ENCODE data around the gene ZNF791. TPM values are rescaled to one million over a fixed set of nuclear protein-coding genes. Genes with fewer than 3 reads are reported as not detected.
"Not testable (repeated sequence)": the region's sequence is repeated elsewhere in the genome, so short reads cannot be mapped to it uniquely, and the experiment has no call there.

ZNF791 gene
- polyA plus RNA-seq, 4 donors = 18.3 to 26.1 (median 24.1) TPM

DNA sequence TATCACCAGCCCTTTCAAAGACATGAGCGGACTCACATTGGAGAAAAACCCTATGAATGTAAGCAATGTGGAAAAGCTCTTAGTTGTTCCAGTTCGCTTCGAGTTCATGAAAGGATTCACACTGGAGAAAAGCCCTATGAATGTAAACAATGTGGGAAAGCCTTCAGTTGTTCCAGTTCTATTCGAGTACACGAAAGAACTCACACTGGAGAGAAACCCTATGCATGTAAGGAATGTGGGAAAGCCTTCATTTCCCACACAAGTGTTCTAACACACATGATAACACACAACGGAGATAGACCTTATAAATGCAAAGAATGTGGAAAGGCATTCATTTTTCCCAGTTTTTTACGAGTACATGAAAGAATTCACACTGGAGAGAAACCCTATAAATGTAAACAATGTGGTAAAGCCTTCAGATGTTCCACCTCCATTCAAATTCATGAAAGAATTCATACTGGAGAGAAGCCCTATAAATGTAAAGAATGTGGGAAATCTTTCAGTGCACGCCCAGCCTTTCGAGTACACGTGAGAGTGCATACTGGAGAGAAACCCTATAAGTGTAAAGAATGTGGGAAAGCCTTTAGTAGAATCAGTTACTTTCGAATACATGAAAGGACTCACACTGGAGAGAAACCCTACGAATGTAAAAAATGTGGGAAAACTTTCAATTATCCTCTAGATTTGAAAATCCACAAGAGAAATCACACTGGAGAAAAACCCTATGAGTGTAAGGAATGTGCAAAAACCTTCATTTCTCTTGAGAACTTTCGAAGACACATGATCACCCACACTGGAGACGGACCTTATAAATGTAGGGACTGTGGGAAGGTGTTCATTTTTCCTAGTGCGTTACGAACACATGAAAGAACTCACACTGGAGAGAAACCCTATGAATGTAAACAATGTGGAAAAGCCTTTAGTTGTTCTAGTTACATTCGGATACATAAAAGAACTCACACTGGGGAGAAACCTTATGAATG, 17.6 kb downstream of the ZNF791 start:
- no peak for DNase-seq (ENCODE audit: low read depth in 4 of 4, low spot score in 3 of 4)

DNA sequence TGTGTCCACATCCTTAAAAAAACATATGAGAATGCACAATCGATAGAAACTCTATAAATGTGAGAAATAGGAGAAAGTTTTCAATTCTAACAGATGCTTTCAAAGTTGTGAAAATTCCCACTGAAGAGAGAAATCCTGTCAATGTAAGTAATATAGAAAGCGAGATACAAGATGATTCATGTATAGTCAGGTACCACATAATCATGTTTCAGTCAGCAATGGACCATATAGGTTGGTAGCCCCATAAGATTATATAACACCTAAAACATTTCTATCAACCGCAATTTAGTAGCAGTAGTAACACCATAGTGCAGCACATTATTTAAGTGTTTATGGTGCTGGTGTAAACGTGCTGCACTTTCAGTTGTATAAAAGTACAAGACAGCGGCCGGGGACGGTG, 18.5 kb downstream of the ZNF791 start:
- no peak for DNase-seq (ENCODE audit: low read depth in 4 of 4, low spot score in 3 of 4)

DNA sequence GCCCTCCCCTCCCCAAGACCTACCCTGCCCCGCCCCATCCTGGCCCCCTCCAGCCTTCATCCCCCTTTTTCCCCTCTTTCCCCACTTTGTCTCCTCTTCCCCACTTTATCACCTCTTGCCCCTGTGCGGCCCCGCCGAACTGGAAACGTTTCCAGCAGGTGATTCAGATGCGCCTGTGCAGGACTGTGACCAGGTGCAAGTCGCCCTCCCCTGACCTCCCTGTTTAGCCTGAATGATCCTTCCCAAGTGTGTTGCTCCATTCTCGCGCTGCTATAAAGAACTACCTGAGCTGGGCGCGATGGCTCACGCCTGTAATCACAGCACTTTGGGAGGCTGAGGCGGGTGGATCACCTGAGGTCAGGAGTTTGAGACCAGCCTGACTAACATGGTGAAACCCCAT, 25.9 kb downstream of the ZNF791 start:
- DNase-seq (ENCODE audit: low read depth in 4 of 4, low spot score in 3 of 4) = no peak

DNA sequence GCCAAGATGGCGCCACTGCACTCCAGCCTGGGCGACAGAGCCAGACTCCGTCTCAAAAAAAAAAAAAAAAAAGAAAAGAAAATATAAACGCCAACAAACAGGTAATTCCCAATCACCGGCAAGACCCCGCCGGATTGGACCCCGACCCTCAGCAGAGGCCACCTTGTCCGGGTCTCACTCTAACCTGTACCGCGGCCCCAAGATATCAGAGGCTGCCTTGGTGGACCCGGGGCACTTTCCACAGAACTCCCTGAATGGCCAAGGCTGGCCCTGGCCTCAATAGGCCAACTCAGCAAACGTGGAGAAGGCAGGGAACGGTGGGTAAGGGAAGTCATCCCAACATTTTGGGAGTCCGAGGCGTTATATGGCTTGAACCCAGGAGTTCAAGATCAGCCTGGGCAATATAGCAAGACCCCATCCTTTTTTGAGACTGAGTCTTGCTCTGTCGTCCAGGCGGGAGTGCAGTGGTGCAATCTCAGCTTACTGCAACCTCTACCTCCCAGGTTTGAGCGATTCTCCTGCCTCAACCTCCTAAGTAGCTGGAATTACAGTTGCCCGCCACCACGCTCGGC, 28.0 kb downstream of the ZNF791 start:
- no peak for DNase-seq (ENCODE audit: low read depth in 4 of 4, low spot score in 3 of 4)

DNA sequence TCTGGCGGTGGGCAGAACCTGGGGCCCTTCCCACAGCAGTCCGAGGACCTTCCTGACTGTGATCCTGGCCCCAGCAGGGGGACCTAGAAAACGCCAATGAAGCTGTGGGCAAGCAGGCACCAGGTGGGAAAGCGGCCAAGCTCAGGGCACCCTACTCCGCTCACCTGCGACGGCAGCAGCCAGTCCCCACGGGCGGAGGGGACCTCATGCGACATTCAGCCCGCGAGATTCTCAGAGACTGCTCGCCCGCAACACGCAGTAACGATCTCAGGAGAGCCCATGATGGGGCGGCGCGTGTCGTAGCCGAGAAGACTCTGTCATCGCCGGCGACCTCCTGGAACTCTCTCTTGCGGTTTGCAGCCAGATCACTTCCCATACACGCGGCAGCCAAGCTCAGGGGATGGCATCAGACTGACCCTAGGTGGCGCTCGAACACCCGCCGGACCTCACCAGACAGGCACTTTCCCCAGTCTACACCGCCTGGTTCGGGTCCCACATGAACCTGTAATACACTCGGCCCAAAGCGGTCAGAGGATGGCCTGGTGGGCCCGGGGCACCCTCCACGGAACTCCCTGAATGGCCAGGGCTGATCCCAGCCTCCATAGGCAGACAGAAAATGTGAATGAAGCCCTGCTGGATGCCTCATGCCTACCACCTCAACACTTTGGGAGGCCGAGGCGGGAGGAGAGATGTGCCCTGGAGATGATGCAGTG, 29.3 kb downstream of the ZNF791 start:
- peak; percentile 50 to 65 (median 55) for DNase-seq (ENCODE audit: low read depth in 4 of 4, low spot score in 3 of 4)

DNA sequence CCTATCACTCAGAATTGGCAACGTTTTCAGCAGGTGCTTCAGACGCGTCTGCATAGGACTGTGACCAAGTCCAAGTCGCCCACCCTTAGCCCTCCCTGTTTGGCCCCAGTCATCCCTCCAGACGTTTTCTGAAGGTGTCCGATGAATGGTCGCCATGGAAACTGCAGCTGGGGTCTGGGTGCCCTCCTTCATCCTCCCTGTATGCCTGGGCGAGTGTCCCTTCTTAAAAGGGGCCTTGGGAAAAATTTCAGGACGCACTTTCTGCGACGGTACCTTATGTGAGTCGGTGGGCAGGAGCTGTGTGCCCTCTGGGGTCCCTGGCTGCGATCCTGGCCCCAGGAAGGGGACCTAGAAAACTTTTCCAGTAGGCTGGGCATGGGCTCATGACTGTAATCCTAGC, 30.7 kb downstream of the ZNF791 start:
- DNase-seq (ENCODE audit: low read depth in 4 of 4, low spot score in 3 of 4) = no peak

DNA sequence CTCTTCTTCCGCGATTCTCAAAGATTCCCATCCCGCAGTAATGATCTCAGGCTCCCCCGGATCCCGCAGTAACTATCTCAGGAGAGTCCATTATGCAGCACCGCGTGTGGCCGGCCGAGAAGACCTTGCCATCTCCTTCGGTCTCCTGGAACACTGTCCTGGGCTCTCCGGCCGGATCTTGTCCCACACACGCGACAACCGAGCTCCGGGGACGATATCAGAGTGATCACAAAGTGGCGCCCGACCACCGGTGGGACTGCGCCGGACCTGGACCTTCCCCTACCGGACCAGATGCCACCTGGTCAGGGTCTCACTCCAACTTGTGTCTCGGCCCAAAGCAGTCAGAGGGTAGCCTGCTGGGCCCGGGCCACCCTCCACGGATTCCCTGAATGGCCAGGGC, 31.8 kb downstream of the ZNF791 start:
- no peak for DNase-seq (ENCODE audit: low read depth in 4 of 4, low spot score in 3 of 4)

DNA sequence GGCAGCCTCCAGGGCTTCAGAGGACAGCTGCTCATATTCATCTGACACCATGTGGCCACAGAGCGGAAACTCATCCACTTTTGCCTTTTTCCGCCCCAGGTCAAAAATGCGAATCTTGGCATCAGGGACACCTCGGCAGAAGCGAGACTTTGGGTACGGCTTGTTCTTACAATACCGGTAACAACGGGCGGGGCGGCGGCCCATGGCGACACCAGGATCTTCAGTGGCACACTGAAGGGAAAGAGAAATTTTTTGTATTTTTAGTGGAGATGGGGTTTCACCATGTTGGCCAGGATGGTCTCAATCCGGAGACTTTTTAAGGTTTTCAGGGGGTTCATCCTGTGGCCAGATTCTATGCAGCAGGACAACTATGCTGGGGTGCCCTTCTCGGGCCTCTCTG, 33.0 kb downstream of the ZNF791 start:
- DNase-seq (ENCODE audit: low read depth in 4 of 4, low spot score in 3 of 4) = not testable (repeated sequence)

DNA sequence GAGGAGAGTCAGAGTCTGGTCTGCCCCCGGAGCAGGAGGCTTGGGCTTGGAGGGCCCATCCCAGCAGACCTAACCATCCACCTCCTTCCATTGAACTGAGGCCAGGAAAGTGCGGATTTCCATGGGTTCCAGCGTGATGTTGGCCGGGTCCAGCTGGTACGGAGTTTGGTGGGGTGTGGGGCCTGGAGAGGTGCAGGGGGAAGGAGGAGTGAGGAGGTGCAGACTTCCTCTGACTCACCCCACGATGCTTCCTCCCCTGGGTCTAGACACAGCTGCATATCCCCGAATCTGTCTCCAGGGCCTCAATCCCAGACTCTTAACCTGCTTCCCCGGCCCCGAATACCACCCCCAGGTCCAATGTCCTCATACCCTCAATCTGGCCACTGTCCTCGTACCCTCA, 35.8 kb downstream of the ZNF791 start:
- DNase-seq (ENCODE audit: low read depth in 4 of 4, low spot score in 3 of 4) = no peak

DNA sequence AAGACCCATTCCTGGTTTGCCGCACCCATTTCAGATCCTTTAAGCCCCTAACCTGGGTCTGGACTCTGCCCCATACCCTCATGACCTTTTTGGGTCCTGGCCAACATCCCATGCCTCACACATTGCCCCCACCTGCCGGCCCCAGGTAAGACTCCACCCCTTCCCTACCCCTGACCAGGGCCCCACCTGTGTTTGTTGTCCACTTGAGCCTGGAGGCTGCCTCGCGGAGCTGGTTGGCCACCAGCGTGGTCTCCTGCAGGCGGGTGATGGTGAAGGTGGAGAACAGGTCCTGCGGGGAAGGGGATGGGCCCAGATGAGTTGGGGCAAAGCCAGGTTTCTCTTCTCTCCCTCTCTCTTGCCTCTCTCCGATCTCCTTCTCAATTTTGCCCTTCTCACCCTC, 36.3 kb downstream of the ZNF791 start:
- DNase-seq (ENCODE audit: low read depth in 4 of 4, low spot score in 3 of 4) = no peak

DNA sequence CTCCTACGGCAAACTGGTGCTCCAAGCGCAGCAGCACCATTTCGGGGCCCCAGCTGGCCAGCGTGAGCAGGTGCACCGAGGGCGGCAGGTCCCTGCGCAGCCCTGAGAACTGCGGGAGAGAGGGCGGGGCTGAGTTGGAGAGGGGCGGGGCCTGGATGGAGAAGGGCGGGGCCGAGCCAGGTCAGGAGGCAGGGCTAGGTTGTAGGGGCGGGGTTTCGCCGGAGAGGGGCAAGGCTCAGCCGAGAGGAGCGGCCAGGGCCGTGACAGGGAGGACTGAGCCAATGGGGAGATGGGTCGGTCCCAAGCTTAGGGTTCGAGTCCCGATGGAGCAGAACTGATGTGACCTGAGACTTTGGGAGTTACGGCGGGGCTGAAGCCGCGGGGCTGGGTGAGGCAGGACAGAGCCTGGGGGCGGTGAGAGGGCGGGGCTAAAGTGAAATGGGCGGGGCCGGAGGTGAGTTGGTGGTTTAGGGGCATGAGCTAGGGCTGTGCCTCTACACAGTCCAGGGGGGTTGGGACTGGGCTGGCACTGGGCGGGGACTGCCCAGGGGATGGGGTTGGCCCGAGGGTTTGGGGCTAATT, 36.9 kb downstream of the ZNF791 start:
- DNase-seq (ENCODE audit: low read depth in 4 of 4, low spot score in 3 of 4) = no peak

DNA sequence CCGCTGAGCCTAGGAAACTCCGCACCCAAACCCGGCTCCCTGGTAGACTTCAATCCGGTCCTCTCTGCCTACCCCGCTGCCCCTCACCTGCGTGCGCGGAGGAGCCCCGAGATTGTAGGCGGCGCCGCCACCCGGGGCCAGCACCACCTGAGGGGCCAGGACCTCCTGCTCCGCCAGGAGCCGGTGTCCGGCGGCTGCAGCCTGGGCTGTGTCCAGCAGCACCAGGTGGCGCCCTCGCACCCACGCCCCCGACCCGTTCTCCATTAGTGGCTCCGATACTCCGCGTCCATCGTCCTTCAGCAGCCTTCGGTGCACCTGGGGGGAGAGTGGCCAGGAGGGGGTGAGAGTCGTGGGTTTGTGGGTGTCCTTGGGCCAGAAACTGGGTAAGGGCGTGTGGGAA, 37.4 kb downstream of the ZNF791 start:
- DNase-seq (ENCODE audit: low read depth in 4 of 4, low spot score in 3 of 4) = no peak

DNA sequence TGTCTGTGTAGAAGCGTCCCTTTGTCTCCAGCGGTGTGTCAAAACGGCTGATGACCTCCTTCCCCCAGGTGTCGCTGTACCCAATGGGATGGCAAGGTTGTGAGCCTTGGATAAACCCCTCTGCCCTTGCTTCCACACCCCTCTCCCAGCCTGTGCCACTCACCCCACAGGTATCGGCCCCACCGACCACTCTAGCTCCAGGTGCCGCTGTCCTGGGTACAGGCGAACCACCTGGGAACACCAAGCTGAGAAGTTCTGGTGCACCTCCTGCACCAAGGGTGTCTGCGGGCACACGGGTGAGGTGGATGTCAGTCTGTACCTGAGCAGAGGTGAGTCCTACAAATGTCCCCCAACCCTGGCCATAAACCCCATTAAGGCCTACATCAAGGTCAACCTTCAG, 39.2 kb downstream of the ZNF791 start:
- DNase-seq (ENCODE audit: low read depth in 4 of 4, low spot score in 3 of 4) = no peak

DNA sequence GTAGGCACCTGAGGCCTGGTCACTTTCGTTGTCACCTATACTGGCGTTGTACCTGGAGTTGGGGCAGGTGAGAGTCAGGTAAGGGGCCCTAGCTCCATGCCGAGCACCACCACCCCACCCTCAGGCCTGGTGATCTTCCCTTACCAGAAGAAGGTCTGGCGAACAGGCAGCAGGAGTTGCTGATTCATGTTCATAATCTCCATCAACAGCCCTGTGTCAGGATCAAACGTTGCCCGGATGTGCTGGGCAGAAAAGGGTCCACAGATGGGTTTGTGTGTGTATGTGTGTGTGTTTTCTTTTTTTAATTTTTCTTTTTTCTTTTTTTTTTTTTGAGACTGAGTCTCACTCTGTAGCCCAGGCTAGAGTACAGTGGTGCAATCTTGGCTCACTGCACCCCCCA, 41.5 kb downstream of the ZNF791 start:
- DNase-seq (ENCODE audit: low read depth in 4 of 4, low spot score in 3 of 4) = no peak

DNA sequence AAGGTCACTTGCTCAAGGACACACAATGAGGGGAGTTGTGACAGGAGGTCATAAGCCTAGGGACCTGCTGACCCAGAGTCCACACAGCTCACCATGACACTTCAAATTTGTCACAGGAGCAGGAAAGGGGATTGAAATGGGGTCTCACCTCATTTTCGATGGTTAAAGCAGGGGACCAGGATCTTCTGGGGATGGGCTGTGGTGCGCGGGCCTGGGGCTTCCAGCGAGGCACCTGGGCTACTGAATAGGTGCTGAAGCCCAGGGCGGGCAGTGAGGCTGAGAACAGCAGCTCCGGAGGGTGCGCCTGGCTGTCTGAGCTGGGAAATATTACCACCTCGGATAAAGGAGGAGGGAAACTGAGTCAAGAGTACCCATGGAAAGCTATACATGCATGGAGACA, 44.8 kb downstream of the ZNF791 start:
- no peak for DNase-seq (ENCODE audit: low read depth in 4 of 4, low spot score in 3 of 4)

DNA sequence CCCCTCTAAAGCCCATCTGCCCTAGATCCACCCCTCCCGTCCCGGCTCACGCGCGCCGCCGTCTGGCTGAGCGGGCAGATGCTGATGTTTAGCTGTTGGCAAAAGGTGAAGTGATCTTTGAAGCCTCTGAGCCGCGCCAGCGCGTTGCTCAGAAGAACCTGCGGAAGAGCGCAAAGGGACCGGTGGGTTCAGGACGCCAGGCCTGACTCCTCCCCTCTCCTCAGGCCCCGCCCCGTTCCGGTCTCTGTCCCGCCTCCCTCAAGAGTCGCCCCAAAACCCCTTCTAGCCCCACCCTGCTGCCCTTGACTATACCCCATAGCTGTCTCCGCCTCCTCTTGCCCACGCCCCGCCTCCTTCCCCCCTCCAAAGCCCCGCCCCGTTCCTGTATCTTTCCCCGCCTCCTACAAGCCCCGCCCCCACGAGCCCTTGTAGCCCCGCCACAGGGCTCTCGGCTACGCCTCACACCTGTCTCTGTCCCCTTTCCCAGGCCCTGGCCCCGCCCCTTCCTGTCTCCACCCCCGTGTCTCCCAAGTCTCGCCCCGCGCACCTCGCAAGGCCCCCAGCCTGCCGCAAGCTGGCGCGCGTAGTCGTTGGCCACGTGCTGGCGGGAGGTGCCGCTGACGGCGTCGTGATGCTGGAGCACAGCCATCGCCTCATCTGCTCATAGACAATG, 46.3 kb downstream of the ZNF791 start:
- DNase-seq (ENCODE audit: low read depth in 4 of 4, low spot score in 3 of 4) = no peak

DNA sequence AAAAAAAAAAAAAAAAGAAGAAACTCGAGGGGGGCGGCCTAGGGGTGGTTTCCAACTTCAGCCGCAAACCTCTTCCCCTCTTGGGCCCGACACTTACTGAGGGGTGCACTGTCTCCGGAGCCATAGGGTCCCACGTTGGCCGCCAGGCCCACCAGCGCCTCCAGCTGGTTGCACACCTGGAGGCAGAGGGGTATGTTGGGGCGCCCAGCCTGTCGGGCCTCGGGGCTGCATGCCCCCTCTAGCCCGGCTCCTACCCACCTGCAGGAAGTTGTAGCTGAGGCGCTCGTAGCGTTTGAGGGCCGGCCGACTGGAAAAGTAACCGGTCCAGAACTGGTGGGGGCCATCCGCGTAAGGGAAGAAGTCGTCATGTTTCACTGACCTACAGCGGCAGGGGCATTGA, 47.2 kb downstream of the ZNF791 start:
- DNase-seq (ENCODE audit: low read depth in 4 of 4, low spot score in 3 of 4) = no peak

DNA sequence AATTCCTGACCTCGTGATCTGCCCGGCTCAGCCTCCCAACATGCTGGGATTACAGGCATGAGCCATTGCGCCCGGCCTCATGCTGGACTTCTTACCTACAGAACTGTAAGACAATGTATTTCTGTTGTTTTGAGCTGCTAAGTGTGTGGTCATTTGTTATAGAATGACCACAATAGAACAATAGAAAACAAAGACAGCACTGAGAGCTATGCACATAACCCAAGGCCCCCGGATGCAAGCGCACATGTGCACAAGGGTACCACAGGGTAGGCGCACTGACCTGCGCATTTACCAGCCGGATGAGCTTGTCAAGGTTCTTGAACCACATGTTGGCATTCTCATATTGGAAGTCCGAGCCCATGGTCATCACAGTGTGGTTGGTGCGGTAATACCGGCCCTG, 50.3 kb downstream of the ZNF791 start:
- DNase-seq (ENCODE audit: low read depth in 4 of 4, low spot score in 3 of 4) = no peak

DNA sequence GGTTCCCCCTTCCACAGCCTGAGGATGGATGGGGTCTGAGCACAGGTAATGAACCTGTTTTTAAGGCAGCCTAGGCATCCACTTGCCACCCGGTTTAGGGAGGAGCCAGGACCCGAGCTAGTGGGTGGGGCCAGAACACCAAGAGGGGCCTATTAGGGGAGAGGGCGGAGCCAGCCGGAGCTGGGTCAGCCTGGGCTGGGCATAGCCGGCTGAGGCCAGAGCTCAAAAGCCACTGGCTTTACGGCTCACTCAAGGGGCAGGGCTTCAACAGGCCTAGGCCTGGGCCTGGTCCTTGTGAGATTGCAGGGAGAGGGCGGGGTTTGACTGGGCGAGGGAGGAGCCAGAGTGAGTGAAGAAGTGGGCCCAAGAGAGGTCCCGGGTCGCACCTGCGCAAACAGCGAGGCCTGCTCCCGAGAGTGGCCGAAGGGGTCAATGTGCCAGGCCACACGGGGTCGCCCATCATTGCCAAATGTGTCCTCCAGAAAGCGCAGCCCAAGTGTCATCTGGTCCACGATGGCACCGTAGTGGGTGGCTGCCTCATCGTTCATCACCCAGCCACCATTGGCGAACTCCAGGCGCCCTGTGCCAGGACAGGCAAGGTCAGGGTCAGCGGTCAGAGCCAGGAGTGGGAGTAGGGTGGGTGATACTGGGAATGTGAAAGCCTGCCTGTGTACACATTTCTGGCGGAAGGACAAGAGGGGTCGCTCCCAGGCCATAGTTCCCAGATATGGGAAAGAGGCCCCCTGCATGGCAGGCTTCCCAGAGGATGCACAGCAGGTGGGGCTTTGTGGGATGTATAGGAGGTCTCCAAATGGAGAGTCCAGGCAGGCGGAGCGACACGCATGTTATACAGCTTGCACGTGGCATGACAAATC, 53.9 kb downstream of the ZNF791 start:
- DNase-seq (ENCODE audit: low read depth in 4 of 4, low spot score in 3 of 4) = no peak

DNA sequence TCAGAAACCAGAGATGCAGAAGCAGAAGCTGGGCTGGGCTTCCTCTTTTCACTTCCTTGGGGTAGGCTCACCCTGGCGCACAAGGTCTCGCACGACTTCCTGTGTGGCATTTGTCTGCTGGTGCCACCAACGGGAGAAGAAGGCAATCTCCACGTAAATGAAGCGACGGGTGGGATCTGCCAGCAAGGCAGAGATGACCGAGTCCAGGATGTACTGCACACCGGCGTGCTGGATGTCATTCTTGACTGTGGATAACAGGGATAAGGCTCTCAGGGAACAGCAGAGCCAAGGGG, 54.5 kb downstream of the ZNF791 start:
- DNase-seq (ENCODE audit: low read depth in 4 of 4, low spot score in 3 of 4) = no peak

All from right renal pelvis (tissue), 4 donors.